Activated T-cell treated with anti-CD3 and anti-CD28 coated beads, Interleukin-2, amount 50 U/mL, for 72 hours (primary cell): Measurements from ENCODE around the gene SPRY1. TPM values are rescaled to one million over a fixed set of nuclear protein-coding genes. Genes with fewer than 3 reads are reported as not detected.
A peak's percentile ranks its signal among the peaks of the same experiment; 100 is the strongest.

ENCODE experiments used
- ATAC-seq, 2 donors: fragments of 150-1000 bp; cut with Tn5 transposase; replicated peaks in 1 of 2; 2 replicates each; pipeline ENCODE4 v1.10.0; 2021; ENCODE audit warnings: moderate library complexity in 2 of 2, mild to moderate bottlenecking in 1 of 2
- DNase-seq, 2 donors: peaks; one replicate each; pipeline ENCODE4 v3.0.0; 2021 to 2022; ENCODE audit warnings: mixed read lengths in 1 of 2
- H3K27ac Mint-ChIP-seq: one replicate; pipeline ENCODE4 v1.8.0; 2022; ENCODE audit warnings: mild to moderate bottlenecking, moderate library complexity, mixed read lengths
- H3K27me3 Mint-ChIP-seq: one replicate; pipeline ENCODE4 v1.8.0; 2022; ENCODE audit warnings: low read depth, mixed read lengths
- H3K36me3 Mint-ChIP-seq, 2 donors: one replicate each; pipeline ENCODE4 v1.8.0; 2022; ENCODE audit warnings: mixed read lengths in 2 of 2, mild to moderate bottlenecking in 1 of 2; ENCODE audit not compliant: insufficient read depth in 2 of 2
- H3K4me1 Mint-ChIP-seq: one replicate; pipeline ENCODE4 v1.8.0; 2022; ENCODE audit warnings: low read depth, mixed read lengths
- H3K4me3 Mint-ChIP-seq, 2 donors: one replicate each; pipeline ENCODE4 v1.8.0; 2022; ENCODE audit warnings: mild to moderate bottlenecking in 2 of 2, mixed read lengths in 2 of 2, moderate library complexity in 2 of 2
- H3K9me3 Mint-ChIP-seq, 2 donors: one replicate each; pipeline ENCODE4 v1.8.0; 2022; ENCODE audit warnings: mixed read lengths in 2 of 2
- total RNA-seq, 2 donors: library from RNA; stranded (reverse); gene quantifications; one replicate each; pipeline ENCODE4 v1.2.3, GENCODE V29; 2022

SPRY1 gene
- total RNA-seq, 2 donors from 2014 or later: 39.8 to 58.1 TPM

GRCh38 chr4:123446865-123447474 lies 50.4 kb downstream of the SPRY1 start:
- no peaks in the 10 kb centered on the region for H3K27me3 Mint-ChIP-seq
- H3K27ac Mint-ChIP-seq: no peak overlapping the region
- H3K4me1 Mint-ChIP-seq: peaks cover 51% of the 10 kb centered on the region
- peaks cover 0 to 2% of the 10 kb centered on the region in 2 donors for H3K9me3 Mint-ChIP-seq
- no peak for DNase-seq
- ATAC-seq: no peak
- H3K4me3 Mint-ChIP-seq: peak overlapping the region in 1 of 2 donors; percentile 6
- no peaks in the 10 kb centered on the region for H3K36me3 Mint-ChIP-seq

- H3K27ac Mint-ChIP-seq: no peak overlapping the region
Measured at GRCh38 chr4:123449362-123449761, 52.8 kb downstream of the SPRY1 start.

DNA sequence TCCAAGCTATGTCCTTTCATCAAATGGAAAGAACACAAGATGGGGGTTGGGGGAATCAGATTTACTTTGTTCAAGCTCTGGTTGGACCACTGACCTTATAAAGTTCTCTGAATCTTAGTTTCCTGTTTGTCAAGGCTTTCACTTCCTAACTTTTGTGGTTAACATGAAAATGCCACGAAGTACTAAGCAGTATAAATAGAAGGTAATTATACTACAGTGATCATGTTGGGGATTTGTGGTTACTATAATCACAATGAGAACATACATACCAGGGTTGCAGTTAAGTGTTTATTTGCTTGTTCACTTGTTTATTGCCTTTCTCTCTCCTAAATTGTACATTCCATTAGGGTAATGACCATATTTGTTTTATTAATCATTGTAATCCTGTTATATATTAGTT lies 53.2 kb downstream of the SPRY1 start:
- Mint-ChIP-seq H3K4me3 (no peak overlapping the region), H3K27ac (no peak overlapping the region), H3K4me1 (peaks cover 37% of the 10 kb centered on the region), H3K9me3 (peaks cover 0 to 2% of the 10 kb centered on the region in 2 donors), H3K27me3 (no peaks in the 10 kb centered on the region), H3K36me3 (no peaks in the 10 kb centered on the region)
- DNase-seq (no peak), ATAC-seq (peak; percentile 21 to 37)

More at GRCh38 chr4:123449362-123449761, 52.8 kb downstream of the SPRY1 start:
- H3K36me3 Mint-ChIP-seq: no peaks in the 10 kb centered on the region
- no peak for DNase-seq
- peaks cover 0 to 2% of the 10 kb centered on the region in 2 donors for H3K9me3 Mint-ChIP-seq
- H3K4me3 Mint-ChIP-seq: no peak overlapping the region
- ATAC-seq: no peak
- no peaks in the 10 kb centered on the region for H3K27me3 Mint-ChIP-seq
- H3K4me1 Mint-ChIP-seq: peaks cover 40% of the 10 kb centered on the region

- no peak overlapping the region for H3K4me3 Mint-ChIP-seq
- H3K9me3 Mint-ChIP-seq: peaks cover 0 to 2% of the 10 kb centered on the region in 2 donors
- H3K36me3 Mint-ChIP-seq: no peaks in the 10 kb centered on the region
- ATAC-seq: no peak
- no peak overlapping the region for H3K27ac Mint-ChIP-seq
- no peaks in the 10 kb centered on the region for H3K27me3 Mint-ChIP-seq
- DNase-seq: no peak
- H3K4me1 Mint-ChIP-seq: peaks cover 37% of the 10 kb centered on the region
Measured at GRCh38 chr4:123450393-123450792, 53.8 kb downstream of the SPRY1 start.

GRCh38 chr4:123452616-123453015 lies 56.0 kb downstream of the SPRY1 start:
- H3K27ac Mint-ChIP-seq: no peak overlapping the region
- DNase-seq (no peak), ATAC-seq (no peak)
- no peaks in the 10 kb centered on the region for H3K36me3 Mint-ChIP-seq
- H3K9me3 Mint-ChIP-seq: peaks cover 0 to 2% of the 10 kb centered on the region in 2 donors
- no peak overlapping the region for H3K4me3 Mint-ChIP-seq
- peaks cover 18% of the 10 kb centered on the region for H3K4me1 Mint-ChIP-seq
- no peaks in the 10 kb centered on the region for H3K27me3 Mint-ChIP-seq

- Mint-ChIP-seq H3K4me3 (no peak overlapping the region), H3K4me1 (peaks cover 18% of the 10 kb centered on the region), H3K27me3 (no peaks in the 10 kb centered on the region), H3K9me3 (peaks cover 0 to 2% of the 10 kb centered on the region in 2 donors), H3K27ac (no peak overlapping the region), H3K36me3 (no peaks in the 10 kb centered on the region)
- DNase-seq (no peak), ATAC-seq (no peak)
Measured at GRCh38 chr4:123453061-123453680, 56.6 kb downstream of the SPRY1 start.
